Measurements from ENCODE around the gene MERTK. TPM values are rescaled to one million over a fixed set of nuclear protein-coding genes. Genes with fewer than 3 reads are reported as not detected.

Gene MERTK
- total and polyA plus RNA-seq, 9 donors: 8.3 to 21.9 (median 13.7) TPM

GRCh38 chr2:111982822-111983221 lies 84.4 kb downstream of the MERTK start:
- Histone ChIP-seq H3K4me1 (ENCODE audit: insufficient read depth) (no peaks in the 10 kb centered on the region), H3K4me3 (no peak overlapping the region), H3K36me3 (no peaks in the 10 kb centered on the region), H3K9me3 (no peaks in the 10 kb centered on the region), H3K27me3 (no peaks in the 10 kb centered on the region), H3K27ac (no peak overlapping the region)
- TF ChIP-seq EP300 (IDR thresholded peaks at IDR 0.05) (no peak), POLR2A (IDR thresholded peaks at IDR 0.05) (no peak)
- TF ChIP-seq, protein P1, sequence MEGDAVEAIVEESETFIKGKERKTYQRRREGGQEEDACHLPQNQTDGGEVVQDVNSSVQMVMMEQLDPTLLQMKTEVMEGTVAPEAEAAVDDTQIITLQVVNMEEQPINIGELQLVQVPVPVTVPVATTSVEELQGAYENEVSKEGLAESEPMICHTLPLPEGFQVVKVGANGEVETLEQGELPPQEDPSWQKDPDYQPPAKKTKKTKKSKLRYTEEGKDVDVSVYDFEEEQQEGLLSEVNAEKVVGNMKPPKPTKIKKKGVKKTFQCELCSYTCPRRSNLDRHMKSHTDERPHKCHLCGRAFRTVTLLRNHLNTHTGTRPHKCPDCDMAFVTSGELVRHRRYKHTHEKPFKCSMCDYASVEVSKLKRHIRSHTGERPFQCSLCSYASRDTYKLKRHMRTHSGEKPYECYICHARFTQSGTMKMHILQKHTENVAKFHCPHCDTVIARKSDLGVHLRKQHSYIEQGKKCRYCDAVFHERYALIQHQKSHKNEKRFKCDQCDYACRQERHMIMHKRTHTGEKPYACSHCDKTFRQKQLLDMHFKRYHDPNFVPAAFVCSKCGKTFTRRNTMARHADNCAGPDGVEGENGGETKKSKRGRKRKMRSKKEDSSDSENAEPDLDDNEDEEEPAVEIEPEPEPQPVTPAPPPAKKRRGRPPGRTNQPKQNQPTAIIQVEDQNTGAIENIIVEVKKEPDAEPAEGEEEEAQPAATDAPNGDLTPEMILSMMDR (IDR thresholded peaks at IDR 0.05): no peak
- no peak for DNase-seq
- intact Hi-C loops (cut with DNase I): no loop called here
- 92 to 95% (median 95%) methylated on average over 5 of the region's 5 CpGs for WGBS, 3 donors

- WGBS, 3 donors: 85 to 96% (median 87%) methylated on average over 8 of the region's 8 CpGs
- Histone ChIP-seq H3K27ac (no peak overlapping the region), H3K4me1 (ENCODE audit: insufficient read depth) (no peaks in the 10 kb centered on the region), H3K4me3 (no peak overlapping the region), H3K9me3 (no peaks in the 10 kb centered on the region), H3K36me3 (no peaks in the 10 kb centered on the region), H3K27me3 (no peaks in the 10 kb centered on the region)
- no peak for DNase-seq
- TF ChIP-seq POLR2A (IDR thresholded peaks at IDR 0.05) (no peak), EP300 (IDR thresholded peaks at IDR 0.05) (no peak)
- TF ChIP-seq, protein P1 (IDR thresholded peaks at IDR 0.05): no peak
- intact Hi-C loops (cut with DNase I): no loop called here
These were observed 85.2 kb downstream of the MERTK start for GRCh38 chr2:111983478-111984212.

- H3K9me3 ChIP-seq: no peaks in the 10 kb centered on the region
- H3K36me3 ChIP-seq: no peaks in the 10 kb centered on the region
- no peak overlapping the region for H3K4me3 ChIP-seq
- intact Hi-C loops (cut with DNase I): no loop called here
- no peaks in the 10 kb centered on the region for H3K4me1 ChIP-seq (ENCODE audit: insufficient read depth)
- 90 to 92% (median 92%) methylated on average over 4 of the region's 4 CpGs for WGBS, 3 donors
- H3K27ac ChIP-seq: no peak overlapping the region
- no peaks in the 10 kb centered on the region for H3K27me3 ChIP-seq
- DNase-seq: no peak
- TF ChIP-seq, protein P1 (IDR thresholded peaks at IDR 0.05): no peak
- TF ChIP-seq POLR2A (IDR thresholded peaks at IDR 0.05) (no peak), EP300 (IDR thresholded peaks at IDR 0.05) (no peak)
These were observed 85.8 kb downstream of the MERTK start for GRCh38 chr2:111984213-111984604.

DNA sequence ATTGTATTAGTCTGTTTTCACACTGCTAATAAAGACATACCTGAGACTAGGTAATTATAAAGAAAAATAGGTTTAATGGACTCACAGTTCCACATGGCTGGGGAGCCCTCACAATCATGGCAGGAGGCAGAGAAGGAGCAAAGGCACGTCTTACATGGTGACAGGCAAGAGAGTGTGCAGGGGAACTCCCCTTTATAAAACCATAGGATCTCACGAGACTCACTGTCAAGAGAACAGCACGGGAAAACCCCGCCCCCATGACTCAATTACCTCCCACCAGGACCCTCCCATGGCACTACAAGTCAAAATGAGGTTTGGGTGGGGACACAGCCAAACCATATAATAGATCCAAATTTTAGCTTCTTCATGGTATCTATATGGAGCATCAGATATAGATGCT lies 87.1 kb downstream of the MERTK start:
- no peak for DNase-seq
- 77 to 89% (median 84%) methylated on average over 4 of the region's 4 CpGs for WGBS, 3 donors
- H3K4me3 ChIP-seq: no peak overlapping the region
- no peaks in the 10 kb centered on the region for H3K9me3 ChIP-seq
- H3K36me3 ChIP-seq: no peaks in the 10 kb centered on the region
- no peak overlapping the region for H3K27ac ChIP-seq
- H3K27me3 ChIP-seq: no peaks in the 10 kb centered on the region
- no peak for TF ChIP-seq POLR2A (IDR thresholded peaks at IDR 0.05)
- no peaks in the 10 kb centered on the region for H3K4me1 ChIP-seq (ENCODE audit: insufficient read depth)
- intact Hi-C loops (cut with DNase I): no loop called here

DNA sequence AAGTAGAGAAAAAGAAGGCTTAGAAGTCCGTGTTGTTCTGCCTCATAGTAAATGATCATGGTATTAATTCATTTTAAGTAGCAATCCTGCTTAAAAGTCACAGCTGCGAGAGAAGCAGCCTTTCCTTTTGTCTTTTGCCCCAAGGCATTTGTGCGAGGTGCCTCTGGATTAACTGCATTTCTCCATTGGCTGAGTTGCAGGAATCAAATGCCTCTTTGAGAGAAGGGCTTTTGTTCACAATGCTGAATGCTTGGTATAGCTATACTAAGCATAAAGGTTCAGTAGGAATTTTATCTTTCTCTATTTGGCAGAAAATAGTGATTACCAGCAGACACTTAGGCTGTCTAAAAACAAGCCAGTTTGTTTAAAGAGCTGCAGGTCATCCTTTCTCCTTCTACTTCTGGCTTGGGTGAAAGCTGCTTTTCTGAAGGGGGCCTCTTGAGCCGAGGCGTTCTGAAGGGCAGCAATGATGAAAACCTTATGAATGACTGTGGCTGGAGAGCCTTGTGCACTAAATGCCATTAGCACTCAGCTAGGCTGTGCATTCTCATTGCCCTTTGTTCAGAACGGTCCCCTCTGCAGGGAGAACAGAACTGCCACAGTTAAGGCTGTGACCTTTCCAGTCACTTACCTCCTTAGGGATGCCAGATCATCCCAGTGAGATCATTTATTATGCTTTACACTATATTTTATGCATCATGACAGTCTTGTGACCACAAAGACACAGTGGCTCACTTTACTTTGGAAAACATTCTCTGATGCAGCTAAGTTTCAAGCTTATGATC lies 87.9 kb downstream of the MERTK start:
- Histone ChIP-seq H3K27ac (no peak overlapping the region), H3K4me3 (no peak overlapping the region), H3K9me3 (no peaks in the 10 kb centered on the region), H3K4me1 (ENCODE audit: insufficient read depth) (no peaks in the 10 kb centered on the region), H3K36me3 (no peaks in the 10 kb centered on the region), H3K27me3 (no peaks in the 10 kb centered on the region)
- intact Hi-C loops (cut with DNase I): no loop called here
- DNase-seq: no peak
- 40 to 53% (median 45%) methylated on average over 6 of the region's 6 CpGs for WGBS, 3 donors
- TF ChIP-seq POLR2A (IDR thresholded peaks at IDR 0.05) (no peak), EP300 (IDR thresholded peaks at IDR 0.05) (no peak)
- TF ChIP-seq, protein P1 (IDR thresholded peaks at IDR 0.05): no peak

Measured in ovary (tissue), 9 donors.